NOMO-1 treated with dmso at 0.1 percent for 144 hours (cell line): Measurements from ENCODE around the gene ASTN2.
"Not testable (repeated sequence)": the region's sequence is repeated elsewhere in the genome, so short reads cannot be mapped to it uniquely, and the experiment has no call there.

ENCODE experiments used
- DNase-seq: peaks from one replicate; lab custom pipeline; 2025; ENCODE audit not compliant: unreplicated experiment; lab: John Stamatoyannopoulos, UW

The ASTN2 gene

DNA sequence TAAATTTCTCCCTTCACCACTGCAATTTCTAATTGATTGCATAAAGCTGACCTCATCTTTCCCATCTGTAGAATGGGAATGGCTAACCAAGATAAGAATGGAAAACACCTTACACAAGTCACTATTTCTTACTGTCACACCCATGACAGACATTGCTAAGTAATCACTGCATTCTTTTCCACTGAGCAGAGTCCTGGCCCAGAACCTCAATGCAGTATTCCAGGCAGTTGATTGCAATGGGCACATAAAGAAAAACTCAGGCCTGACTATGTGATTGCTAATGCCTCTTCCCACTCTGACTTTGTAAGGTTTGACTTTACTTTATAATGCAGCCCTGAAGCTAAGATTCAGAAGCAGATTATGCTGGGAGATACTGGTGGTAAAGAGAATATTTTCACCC lies 698.4 kb downstream of the ASTN2 start:
- DNase-seq: no peak

DNA sequence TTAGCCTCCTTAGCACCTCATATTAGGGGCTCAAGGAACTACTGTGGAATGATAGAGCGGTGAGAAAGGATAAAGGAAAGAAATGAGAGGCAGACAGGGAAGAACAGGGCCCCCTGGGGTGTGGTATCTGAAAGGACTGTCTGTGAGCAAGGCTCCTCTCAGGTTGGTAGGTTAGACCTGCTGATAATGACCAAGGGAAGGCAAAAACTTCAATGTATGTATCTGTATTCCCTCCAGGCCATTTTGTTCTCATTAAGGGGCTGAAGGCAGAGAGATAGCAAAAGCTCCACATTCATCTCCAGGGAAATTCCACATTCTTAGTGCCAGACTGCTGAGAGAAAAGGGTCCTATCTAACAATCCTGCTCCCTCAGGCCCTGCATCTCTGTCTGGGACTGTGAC lies 699.1 kb downstream of the ASTN2 start:
- no peak for DNase-seq

DNA sequence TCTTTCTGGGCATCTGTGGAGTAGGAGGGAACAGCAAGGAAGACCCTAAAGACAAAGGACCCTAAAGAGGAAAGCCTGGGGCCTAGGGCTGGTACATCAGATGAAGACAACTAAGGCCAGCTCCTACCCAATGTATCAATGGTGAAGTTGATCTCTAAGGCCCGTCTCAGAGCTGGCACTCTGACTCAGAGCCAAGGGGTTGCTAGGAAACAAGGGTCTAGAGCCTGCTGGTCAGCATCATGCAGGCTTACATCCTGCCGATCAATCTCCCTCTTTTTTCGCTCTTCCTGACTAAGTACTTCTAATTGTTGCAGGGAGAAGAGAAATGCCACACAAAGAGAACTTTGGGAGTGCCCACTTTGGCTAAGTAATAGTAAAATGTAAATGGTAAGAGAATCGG lies 701.6 kb downstream of the ASTN2 start:
- DNase-seq: no peak

DNA sequence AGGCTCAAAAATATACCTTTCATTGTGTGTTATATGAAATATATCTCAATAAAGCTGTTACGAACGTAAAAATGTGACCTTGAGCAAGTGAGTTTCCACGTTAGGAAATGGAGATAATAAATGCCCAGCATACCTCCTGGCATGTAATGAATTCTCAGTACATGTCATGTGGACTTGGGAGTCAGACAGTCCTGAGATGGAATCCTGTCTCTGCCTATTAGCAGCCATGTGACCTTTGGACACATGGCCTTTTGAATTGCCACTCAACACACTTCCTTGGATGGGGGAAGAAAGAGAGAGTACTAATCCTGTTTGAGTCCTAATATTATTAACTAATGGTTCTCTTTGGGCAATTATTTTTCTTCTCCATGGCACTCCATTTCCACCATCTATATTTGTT lies 702.1 kb downstream of the ASTN2 start:
- no peak for DNase-seq

DNA sequence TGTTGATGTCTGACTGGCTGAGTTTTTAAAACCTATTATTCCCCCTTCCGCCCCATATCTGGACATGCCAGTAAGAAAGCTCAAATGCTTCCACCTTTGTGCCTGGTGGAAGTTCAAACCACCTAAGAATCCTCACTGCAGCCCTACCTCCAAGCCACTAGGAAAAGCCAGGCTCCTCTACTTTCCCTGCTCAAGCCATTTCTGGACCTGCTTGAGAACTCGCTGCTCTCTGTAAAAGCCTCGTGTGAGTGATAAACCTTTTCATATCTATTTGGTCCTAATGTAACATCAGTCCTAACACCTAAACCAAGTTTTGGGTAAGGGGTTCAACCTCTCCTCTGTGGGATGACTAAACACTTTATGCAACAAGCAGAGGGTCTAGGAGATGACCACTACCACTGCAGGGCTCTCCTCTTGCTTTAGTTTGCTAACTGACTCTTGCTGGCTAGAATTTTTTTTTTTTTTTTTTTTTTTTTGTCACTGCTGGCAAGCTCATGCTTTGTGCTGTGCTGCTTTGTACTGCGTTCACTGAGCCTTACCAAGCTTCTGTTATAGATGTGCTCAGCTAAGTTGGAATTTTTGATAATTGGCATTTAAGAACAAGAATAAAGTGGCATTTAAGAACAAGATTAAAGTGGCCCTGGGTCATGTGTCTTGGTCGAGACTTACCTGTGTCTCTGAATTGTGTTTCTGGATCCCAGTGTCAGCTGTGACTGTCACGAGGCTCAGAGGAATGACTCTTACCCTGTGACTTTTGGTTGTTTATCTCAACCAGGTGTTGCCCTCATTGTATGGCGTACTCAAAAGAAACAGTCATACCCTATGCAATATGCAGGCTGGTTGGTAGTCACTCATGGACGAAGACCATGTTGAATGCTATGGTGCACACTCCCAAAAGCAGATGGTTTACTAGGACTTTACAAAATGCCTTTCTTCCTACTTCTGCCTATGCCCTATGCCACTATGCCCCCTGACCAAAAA lies 708.3 kb downstream of the ASTN2 start:
- DNase-seq: no peak

DNA sequence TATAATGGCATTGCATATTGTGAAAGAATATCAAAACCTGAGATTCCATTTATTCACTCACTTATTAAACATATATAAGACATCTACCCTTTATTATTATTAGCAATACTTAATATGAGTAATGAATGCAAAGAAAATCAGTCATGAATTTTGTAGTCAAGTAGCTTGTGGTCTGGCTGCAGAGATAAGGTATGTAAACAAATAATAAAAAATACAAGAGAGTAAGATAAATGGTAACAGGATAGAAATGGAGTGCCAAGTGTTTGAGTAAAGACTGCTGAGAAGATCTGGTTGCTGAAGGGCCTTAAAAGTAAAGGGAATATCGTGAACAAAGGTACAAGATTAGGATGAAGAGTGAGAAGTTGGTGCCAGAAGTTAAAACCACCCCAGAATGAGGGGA lies 709.3 kb downstream of the ASTN2 start:
- DNase-seq: no peak

DNA sequence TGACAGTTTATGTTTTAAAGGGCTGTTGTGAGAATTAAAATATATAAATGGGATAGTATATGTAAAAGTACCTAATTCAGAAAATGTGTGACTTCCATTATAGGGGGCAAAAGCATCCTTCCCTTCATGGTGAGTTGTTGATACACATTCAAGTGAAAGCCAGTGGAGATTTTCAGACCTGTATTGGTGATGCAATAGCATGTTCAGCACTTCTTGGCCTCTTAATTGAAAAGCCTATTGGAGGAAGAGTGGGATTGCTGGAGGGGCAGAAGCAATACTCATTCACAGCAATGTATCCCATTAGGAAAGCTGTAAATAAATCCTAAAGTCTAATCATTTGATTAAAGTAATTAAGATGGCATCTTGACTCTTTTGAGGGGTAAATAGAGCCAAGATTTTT lies 710.4 kb downstream of the ASTN2 start:
- no peak for DNase-seq

DNA sequence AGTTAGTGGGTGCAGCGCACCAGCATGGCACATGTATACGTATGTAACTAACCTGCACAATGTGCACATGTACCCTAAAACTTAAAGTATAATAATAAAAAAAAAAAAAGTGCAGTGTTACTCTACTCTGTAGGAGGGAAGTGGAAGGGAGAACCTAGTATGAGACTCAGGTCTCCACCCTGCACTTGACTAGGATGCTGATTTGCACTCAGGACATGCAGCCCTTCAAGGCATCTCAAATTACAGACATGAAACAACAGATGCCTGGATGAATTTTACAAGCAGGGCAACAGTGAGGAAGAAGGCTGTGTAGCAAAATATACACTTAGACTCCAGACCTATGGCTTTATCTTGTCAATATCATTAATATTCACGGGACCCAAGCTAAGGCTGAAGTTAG lies 711.2 kb downstream of the ASTN2 start:
- DNase-seq: no peak

DNA sequence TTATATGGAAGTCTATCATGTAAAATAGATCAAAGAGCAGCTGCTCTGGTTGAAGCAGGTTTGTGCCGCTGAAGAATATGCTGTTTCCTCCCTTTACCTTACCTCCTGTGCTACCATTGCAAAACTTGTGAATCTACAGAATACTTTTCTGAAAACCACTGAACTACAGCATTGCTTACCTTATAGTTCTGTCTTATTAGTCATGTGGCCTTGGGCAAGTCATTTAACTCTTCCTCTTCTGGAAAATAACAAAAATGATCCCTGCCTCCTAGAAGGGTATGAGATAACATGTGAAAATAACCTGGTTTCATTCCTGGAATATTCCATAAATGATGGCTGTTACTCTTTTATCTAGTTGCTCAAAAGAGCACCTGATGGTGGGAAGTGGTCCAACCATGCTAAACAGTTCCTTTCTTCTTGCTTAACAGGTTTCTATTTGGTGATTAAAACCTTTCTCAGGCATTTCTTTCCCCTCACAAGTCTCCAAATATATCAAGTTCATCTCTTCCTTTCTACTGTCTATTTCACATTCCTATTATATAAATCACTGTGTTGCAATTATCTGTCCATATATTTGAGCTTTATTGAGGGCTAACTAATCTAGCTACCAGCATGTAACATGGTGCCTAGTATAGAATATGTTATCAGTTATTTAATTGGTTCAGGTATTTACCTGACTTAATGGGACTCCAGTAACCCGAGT lies 712.8 kb downstream of the ASTN2 start:
- no peak for DNase-seq

DNA sequence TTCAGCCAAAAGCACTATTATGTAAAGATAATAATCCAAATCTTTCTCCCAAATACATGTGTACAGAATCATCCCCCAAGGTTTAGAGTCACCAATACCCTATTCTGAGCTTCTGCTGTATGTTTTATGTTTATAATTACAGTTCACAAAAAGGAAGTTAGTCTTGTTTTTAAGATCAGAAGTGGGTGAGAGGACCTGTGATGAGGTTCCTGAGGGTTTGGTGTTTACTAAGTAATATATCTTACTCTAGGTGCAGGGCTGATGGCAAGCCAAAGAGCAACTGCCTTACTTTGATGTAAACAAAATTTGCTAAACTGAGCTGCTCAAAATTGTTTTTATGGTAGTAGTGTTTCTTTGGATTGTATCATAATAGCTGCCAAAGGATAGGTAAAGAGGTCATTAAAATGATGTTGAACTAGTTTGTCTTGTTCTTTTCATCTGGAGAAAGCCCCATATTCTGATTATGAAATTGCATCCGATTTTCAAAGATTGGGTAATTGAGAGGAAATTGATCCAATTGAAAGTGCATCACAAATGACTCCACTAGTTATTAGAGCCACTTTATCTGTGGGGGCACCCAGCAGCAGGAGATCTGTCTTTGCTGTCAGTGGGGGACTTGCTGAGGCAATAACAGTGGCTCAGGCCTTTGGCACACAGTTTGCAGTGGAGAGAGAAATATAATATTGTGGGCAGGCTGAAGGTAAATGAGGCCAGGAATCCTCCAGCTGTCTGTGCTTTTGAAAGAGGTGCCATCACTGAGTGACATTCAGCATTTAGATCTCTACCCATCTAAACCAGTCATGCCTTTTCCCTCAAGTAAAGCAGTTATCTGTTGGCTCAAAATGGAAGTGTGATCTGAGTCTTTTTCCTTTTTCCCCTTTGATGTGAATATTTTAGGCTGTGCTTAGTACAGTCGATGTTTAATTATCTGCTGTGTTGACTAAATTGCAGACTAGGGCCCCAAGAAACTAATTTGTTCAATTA lies 713.7 kb downstream of the ASTN2 start:
- DNase-seq: no peak

DNA sequence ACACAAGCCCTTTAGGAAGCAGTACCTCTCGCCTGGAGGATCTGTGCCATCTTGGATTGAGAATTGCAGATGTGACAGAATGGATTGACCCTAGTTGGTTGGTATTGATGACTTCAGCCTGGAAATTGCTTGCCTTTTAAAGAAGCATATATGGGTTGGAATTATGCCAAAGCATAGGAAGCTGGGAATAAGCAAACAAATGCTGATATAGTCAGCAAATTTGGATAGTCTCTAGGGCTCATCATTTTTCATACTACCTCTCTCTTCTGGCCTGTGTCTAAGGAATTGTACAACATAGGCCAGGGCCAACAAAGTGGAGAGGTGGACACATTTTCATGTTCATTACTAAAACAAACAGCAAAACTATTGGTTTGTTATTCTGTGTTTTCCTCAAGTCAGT lies 714.6 kb downstream of the ASTN2 start:
- DNase-seq: no peak

DNA sequence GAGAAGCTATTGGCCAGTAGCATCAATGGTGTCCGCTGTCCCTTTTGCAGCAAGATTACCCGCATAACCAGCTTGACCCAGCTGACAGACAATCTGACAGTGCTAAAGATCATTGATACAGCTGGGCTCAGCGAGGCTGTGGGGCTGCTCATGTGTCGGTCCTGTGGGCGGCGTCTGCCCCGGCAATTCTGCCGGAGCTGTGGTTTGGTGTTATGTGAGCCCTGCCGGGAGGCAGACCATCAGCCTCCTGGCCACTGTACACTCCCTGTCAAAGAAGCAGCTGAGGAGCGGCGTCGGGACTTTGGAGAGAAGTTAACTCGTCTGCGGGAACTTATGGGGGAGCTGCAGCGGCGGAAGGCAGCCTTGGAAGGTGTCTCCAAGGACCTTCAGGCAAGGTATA lies 717.0 kb downstream of the ASTN2 start:
- no peak for DNase-seq

DNA sequence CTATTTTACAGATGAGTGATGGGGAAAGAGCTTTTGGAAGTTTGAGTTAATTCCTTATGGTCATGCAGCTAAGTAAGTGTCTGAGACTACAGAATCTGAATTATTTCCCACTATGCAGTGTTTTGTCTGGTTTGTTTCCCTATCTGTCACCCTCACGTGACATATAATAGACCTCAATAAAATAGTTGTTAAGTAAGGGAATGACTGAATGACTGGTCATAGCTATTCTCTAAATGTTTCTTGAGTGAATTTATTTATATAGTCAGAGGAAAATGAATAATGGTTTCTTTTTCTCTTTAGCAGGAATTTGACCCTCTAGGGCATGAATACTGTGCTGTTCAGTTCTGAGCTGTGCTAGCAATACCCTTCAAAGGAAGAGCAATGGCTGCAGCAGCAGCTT lies 717.5 kb downstream of the ASTN2 start:
- DNase-seq: no peak

DNA sequence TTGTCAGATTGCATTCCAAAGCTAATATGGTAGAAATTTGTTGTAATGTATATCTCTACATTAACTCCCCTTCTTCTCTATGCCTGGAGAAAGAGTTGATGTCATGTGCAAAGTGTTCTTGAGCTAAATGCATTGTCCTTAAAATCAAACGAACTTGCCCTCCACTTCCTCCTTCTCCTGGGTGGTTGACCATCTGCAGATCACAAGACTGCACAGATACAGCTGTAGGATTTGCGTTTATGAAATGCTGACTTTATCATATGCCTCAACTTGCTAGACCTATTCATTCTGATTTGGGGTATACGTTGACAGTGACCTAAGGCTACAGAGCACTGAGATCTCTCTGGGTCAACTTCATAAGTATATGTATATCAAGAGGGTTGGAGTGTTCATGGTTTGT lies 719.4 kb downstream of the ASTN2 start:
- DNase-seq: no peak

DNA sequence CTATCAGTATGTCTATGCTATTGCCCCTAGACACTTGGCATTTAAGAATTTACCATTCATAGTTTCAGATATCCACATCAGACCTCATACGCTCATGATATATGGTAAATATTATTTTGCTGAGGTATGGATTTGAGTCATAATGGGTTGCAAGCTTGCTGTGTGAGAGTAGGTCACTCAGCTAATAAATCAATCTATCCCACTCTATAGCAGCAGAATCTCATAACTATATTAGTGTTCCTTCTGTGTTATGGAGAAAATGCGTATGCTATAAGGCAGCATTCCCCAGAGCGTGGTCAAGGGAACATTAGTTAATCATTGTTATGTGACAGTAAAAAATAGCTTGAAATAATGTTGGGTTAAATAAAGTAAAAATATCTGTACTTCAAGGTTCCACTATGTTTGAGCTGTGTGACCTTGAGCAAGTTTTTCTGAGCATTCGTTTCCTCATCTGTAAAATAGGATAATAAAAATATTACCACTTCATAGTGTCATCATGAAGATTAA lies 720.0 kb downstream of the ASTN2 start:
- no peak for DNase-seq

DNA sequence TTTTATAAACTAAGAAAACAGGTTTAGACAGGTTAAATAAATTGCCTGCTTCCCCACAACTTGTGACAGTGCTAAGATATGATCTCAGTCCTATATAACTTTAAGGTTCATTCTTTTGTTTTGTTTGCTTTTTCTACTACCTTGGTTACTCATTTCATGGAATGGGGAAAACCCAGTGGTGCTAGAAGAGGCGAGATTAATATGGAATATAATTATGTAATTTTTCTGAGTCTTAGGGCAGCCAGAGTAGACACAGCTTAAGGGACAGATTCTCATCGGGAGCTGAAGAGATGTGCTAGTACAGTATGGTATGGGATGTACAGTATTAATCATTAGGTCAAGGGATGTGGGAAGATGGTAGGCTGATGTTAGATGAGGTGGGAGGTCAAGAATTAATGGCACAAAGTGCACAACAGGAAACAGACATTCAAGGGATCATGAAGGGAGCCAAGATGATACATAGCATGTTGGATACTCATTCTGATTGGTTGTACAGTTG lies 721.6 kb downstream of the ASTN2 start:
- DNase-seq: no peak

DNA sequence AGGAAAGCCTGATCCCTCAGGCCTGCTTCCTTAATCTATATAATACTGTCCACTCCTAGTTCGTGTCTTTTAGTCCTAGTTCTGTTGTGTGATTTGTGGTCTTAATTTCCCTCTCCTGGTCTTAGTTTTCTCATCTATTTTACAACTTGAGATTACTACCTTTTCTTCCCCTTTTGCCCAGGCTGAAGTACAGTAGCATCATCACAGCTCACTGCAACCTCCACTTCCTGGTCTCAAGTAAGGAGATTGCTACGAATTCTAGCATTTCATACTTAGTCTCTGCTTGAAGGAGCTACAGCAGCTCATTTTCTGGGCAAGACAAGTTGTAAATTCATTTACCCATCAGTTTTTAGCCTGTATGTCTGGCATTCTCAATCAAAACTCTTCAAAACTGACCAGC lies 722.2 kb downstream of the ASTN2 start:
- DNase-seq: no peak

DNA sequence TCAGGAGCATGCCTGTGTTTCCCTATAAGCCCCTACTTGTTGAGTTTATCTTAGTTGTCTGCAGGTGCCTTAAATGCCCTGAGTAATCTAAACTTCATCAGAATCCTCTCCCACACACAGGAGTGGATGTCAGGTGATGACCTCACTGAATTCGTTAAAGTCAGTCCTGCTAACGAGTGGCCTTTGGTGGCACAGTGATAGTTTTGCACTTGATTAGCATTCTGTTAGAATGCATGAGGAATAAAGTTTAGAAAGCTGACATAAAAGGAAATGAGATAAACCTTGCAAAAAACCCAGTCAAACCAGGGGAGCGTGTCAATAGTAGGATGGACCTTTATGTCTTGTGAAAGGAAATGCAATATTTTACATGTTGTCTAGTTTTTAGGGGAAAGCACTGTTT lies 723.2 kb downstream of the ASTN2 start:
- no peak for DNase-seq

DNA sequence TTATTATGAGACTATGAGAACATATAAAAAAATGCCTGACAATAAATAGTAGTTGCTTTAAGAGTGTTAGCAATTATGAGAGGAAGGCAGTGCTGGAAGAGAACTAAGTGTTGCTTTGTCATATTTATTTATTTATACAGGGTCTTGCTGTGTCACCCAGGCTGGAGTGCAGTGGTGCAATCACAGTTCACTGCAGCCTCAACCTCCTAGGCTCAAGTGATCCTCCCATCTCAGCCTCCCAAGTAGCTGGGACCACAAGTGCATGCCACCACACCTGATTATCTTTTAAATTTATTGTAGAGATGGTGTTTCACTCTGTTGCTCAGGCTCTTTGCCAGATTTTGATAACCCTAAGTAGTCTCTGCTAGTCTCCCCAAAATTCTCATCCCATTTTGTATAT lies 724.1 kb downstream of the ASTN2 start:
- not testable (repeated sequence) for DNase-seq

DNA sequence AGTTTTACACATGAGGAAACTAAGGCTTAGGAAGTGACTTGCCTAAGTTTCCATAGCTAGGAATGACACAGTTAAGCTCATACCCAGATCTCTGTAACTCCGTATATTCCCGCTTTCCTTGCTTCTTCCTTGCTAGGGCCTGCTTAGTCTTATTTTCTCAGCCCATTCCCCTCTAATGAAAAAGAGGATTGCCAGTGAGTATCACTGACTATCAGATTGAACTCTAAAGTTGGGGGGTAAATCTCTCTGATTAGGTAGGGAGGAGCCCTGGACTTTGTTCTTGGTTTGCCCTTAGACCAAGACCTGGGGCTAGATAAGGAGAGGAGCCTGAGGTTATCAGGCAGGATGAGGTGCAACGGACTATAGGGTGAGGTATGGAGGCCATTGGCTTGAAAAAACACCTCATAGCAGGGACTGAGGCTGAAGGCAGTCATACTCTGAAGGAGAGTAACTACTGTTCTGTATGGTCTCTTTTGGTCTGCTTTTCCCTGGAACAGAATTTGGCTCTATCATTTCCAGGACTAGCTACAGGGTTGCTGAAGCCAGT lies 725.3 kb downstream of the ASTN2 start:
- no peak for DNase-seq
